Posterior vena cava (tissue), 2 donors: ENCODE measurements around the gene ETFA. TPM values are rescaled to one million over a fixed set of nuclear protein-coding genes. Genes with fewer than 3 reads are reported as not detected.
A peak's percentile ranks its signal among the peaks of the same experiment; 100 is the strongest.

Experiments
- DNase-seq: peaks from one replicate; pipeline ENCODE4 v3.0.0-alpha.2; 2020; ENCODE audit warnings: low spot score
- intact Hi-C, 2 donors: fragments of 100-400 bp; cut with DNase I; formaldehyde crosslinking; loops; one replicate each; pipeline versions ENCODE4 v1.14.1 to v1.14.2; 2022 to 2023
- total RNA-seq, 2 donors: library from RNA; stranded (reverse); fragmentation: NEBNext Ultra II Directional; extraction: Animal tissue kit (Norgen Biotek cat#: 25700); gene quantifications; one replicate each; pipeline ENCODE4 v1.2.1, GENCODE V29; 2021
- donor health status: DM: yes; HTN: yes; CAD: no.
- donor health status: DM: yes; HTN: yes; CAD: no.

ETFA gene
- total RNA-seq, 2 donors from 2014 or later, result 68.6 to 98.4 TPM

DNA sequence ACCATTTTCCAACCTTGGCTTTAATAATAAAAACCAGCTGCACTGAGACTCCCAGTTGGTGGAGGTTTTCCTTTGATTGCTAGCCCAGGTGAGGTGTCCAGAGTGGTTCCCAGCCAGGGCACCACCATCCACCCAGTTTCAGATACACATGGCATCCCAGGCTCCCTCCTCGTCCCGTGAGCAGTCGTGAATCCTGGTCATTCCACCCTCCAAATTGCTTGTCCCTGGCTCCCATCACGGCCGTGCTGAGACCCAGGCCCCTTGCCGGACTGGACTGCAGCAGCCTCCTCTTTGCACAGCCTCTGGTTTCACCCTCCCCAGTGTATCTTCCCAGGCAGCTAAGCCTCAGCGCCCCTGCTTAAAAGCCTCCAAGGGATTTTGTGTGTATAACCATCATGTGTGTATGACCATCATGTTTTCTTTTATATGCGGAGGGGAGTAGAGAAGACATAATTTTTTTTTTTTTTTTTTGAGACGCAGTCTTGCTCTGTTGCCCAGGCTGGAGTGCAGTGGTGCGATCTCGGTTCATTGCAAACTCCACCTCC lies 106.3 kb downstream of the ETFA start:
- intact Hi-C loops, result loop anchor here in 1 of 2 donors (10.0 kb wide), 1 partner anchor 110 kb away; the partner anchor contains the start of gene ETFA
- no peak for DNase-seq

DNA sequence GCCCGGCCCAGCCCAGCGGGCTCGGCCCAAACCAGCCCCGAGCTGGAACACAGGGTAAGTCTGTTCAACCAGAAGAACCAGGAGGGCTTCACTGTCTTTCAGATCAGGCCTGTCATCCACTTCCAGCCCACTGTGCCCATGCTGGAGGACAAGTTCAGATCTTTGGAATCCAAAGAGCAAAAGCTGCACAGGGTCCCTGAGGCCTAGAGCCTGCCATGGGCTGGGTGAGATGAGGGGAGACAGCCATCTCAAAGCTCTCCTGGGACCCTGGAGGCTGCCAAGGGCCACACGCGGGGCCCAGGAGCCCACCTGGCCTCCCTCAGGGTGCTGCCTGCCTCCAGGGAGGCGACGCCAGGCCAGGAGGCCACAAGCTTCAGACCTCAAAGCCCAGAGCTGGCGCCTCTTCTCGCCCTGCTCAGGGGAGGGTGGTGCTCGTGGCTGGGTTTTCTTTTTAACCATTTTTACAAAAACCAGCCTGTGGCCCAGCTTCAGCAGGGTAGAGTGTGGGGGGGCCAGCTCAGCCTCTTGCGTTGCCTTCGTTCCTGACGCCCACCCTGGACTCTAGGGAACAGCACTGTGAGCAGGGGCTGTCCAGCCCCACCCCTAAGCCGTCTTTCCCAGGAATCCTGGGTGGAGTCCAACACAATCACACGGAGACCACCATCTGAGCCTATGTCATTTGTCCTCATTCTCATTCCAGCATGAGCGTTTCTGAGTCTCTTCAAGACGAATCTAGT lies 107.0 kb downstream of the ETFA start:
- intact Hi-C loops, result loop anchor here in 1 of 2 donors (10.0 kb wide), 1 partner anchor 111 kb away; the partner anchor contains the start of gene ETFA
- peak; percentile 50 for DNase-seq

DNA sequence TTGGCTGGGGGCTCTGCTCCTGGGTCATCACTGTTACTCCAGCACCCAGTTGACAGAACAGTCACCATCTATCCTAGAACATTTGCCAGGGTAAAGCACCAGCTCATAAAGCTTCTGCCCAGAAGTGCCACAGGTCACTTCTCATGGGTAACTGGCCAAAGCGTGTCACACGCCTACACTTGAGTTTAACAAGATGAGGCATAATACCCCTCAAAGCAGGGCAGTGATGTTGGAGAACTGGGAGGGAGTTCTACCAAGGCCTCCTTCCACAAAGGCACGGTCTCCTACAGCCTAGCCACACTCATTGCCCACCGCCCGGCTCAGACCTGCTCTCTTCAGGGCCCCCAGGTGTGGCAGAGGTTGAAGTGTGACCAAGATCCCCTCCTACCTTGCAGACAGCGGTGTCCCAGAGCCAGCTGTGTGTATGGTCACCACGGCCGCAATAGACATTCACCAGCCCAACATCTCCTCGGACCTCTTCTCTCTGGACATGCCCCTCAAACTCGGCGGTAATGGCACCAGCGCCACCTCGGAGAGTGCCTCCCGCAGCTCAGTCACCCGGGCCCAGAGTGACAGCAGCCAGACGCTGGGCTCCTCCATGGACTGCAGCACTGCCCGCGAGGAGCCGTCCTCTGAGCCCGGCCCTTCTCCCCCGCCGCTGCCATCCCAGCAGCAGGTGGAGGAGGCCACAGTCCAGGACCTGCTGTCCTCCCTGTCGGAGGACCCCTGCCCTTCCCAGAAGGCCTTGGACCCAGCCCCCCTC lies 107.7 kb downstream of the ETFA start:
- peak; percentile 77 for DNase-seq
- intact Hi-C loops, result loop anchor here in 1 of 2 donors (10.0 kb wide), 1 partner anchor 111 kb away; the partner anchor contains the start of gene ETFA

DNA sequence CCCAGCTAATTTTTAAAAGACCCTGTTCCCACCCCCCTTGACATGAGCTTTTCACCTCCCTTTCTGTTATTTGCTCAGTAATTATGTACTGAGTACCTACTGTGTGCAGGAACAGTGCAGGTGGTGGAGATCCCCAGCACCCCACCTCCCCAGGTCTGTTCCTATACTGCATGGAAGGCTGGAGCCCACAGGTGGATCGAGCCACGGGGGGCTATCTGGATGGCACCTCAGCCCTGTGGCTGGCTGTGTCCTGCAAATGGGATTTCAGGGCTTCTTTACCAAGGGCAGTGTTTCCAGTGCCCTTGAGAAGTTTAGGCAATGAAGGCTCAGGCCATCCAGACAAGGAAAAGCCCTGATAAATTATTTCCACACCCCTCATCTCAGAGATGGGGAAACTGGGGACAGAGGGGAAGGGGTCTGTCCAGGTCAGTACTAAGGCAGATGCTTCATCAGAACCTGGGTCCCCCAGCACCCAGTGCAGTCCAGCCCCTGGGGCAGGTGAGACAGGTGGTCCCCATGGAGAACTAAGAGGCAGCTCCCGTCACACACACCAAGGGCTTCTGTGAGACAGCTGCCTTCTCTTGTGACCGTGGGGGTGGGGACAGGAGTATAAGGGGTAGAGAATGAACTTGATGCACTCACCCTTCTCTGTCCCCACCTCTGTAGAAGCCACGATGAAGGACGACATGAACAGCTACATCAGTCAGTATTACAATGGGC lies 109.6 kb downstream of the ETFA start:
- peak; percentile 76 for DNase-seq

DNA sequence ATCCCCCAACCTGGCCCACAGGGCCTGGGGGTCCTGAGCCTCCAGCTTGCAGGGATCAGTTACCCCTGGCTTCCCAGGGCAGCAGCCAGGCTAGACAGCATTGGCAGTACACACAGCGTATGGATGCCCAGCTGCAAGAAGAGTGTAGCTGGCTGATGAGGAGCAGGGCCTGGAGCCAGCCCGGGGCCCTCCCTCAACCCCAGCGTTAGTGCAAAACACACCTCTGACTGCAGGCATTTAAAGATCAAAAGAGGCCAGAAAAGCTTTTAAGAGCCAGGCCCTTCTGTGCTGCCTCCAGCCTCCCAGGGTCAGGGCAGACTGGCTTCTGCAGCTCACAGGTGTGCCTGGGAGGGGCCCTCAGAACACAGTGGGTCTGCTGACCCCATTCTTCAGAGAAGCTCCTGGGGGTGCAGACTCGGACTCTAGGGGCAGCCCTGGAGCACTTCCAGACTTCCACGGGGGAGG lies 110.6 kb downstream of the ETFA start:
- intact Hi-C loops, result loop anchor here in 1 of 2 donors (10.0 kb wide), 1 partner anchor 114 kb away; the partner anchor contains the start of gene ETFA
- peak; percentile 62 for DNase-seq

More for the DNA sequence above, 109.6 kb downstream of the ETFA start:
- intact Hi-C loops, result loop anchor here in 1 of 2 donors (10.0 kb wide), 1 partner anchor 113 kb away; the partner anchor contains the start of gene ETFA

DNA sequence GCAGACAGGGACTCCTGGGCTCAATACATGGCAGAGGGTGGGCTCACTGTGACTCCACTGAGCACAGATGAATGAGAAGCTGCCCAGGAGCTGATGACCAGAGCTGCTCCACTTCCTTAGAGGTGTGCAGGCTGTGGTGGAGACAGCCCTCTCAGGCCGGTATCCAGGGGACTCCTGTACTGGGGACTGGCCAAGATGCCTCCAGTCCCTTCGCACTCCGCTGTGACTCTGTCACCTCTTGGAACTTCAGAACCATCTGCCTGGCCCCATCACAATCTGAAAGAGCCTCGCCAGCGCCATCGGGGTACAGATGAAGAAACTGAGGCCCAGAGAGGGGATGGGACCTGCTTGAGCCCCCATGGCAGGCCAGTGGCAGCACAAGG lies 111.2 kb downstream of the ETFA start:
- intact Hi-C loops, result loop anchor here in 1 of 2 donors (10.0 kb wide), 1 partner anchor 115 kb away; the partner anchor contains the start of gene ETFA
- peak; percentile 66 for DNase-seq

DNA sequence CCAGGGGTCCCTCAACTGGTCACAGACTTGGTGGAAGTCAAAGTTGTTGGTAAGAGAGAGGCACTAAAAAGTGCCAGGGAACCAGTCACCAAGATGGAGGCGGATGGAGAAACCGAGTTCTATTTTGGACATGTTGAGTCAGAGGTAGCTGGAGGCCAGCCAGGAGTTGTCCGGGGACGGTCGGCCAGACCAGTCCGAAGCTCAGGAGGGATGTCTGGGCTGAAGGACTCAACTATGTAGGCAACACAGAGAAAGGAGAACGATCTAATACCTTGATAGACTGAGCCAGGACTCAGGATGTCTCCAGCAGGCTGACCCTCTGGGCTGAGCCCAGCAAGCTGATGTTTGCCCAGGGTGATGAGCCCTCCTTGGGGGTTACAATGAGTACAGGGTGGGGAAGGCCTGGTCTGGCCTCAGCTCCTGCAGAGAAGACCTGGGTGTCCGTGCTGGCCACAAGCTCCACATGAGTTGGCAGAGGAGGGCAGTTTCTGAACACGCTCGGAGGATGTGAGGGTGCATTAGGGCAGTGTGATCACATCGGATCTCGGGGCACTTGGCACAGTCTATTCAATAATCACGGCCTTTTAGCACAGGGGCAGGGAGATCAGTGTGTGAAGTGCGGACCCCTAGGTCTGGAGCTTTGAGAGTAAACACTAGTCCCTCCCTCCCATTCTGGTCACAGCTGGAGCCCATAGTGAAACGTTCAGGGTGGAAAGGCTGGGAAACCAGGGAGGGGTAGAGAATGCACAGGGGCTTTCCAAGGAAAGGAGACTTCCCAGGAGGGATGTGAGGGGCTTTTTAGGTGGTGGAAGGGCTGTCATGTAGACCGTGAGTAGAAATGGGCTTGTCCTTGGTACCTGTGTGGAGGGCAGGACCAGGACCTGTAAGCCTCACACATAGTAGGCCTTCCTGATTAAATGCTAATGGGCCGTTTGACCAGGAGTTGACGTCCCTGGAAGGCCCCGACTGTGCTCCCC lies 111.9 kb downstream of the ETFA start:
- intact Hi-C loops, result loop anchor here in 1 of 2 donors (10.0 kb wide), 1 partner anchor 115 kb away; the partner anchor contains the start of gene ETFA
- peak; percentile 93 for DNase-seq

DNA sequence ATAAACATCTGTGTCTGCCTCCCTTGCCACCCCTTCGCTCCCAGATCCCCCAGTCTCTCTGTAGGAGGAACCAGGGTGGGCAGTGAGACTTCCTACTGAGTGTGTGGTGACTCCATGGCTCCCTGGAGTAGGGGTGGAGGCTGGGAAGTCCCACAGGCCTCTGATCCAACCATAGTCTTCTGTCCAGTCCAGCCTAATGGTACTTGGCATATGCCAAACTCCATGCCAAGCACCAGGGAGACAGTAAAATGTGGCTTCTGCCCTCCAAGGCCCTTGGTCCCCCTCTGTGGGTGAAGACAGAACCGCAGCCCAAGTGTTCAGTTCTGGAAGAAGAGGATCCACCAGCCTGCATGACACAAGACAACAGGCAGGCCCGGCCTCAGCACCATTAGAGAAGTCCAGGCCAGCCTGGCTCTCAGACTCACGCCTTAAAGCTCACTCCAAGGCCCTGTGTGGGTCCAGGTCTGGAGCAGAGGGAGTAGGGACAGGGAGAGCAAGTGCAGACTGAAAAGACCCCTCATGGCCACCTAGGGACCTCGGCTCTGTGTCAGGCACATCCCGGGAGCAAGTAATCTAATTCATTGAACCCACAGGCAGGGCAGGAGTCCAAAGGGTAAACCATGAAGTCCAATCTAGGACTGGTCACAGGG lies 112.7 kb downstream of the ETFA start:
- intact Hi-C loops, result no loop called here
- DNase-seq, result peak; percentile 43

DNA sequence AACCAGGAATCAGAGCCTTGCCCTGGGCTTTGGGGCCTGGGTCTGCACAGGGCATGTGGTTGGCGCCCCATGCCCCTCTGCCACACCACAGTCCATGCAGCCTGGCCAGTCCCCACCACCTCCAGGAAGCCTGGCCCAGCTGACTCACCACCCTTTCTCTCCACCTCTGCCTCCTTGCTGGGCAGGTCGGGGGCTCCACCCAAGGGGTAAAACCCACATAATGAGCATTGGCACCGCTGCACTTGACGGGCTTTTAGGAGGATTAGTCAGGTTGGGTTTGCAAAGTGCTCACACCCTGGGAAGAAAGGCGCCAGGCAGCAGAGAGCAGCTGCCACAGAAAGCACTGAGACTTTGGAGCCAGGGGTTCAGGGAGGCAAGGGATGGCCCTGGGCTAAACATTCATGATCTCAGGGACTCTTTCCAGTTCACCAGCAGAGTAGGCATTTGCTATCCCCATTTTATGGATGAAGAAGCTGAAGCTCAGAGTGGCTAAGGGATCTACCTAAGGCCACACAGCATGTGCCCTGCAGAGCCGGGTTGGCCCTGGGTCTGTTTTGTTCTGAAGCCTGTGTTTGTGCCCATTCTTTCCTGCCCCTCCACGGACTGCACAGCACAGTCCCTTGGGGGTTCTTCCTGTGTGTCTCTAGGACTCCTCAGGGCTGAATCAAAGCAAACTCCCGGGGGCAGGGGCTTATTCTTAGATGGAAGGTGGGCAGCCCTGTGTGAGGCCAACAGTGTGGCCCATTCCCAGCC lies 113.4 kb downstream of the ETFA start:
- no peak for DNase-seq
- intact Hi-C loops, result no loop called here

DNA sequence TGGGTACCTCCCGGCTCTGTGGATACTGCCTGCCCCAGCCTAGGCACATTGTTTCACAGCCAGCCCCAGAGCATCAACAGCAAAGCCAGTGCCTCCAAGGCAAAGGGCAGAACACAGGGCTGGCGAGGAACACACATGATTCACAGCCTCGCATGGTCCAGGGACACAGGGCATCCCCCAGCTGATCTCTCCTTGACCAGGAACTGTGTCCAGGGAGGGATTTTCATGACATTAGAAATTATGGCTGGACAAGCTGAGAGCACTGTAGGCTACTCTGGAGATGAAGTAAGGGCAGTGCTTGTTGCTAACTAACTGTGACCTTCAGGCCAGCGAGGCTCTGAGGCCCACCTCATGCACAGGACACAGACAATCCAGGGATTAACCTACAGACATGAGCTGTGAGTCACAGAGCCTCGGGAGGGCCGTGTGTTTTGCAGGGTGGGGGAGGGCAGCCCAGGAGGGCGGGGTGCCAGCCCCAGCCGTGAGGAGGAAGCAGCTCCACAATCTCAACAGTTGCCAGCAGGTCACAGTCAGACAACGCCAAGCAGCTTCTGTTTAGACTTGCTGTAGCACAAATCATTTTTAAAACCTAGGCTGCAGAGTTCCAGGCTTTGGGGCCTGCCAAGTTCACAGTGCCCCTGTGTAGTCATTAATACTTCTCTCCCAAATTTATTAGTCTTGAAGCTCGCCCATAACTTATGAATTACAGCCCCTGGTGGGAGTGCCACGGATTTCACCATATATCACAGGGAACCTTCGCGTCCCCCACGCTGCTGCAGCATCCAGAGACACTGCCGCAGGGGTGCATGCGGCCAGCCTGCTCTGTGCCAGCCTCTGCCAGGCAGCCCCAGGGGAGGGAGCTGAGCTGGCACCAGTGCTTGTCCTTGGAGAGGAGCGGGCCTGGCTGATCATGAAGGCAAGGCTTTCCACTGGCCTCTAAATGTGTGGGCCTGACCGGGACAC lies 114.7 kb downstream of the ETFA start:
- DNase-seq, result no peak
- intact Hi-C loops, result no loop called here

DNA sequence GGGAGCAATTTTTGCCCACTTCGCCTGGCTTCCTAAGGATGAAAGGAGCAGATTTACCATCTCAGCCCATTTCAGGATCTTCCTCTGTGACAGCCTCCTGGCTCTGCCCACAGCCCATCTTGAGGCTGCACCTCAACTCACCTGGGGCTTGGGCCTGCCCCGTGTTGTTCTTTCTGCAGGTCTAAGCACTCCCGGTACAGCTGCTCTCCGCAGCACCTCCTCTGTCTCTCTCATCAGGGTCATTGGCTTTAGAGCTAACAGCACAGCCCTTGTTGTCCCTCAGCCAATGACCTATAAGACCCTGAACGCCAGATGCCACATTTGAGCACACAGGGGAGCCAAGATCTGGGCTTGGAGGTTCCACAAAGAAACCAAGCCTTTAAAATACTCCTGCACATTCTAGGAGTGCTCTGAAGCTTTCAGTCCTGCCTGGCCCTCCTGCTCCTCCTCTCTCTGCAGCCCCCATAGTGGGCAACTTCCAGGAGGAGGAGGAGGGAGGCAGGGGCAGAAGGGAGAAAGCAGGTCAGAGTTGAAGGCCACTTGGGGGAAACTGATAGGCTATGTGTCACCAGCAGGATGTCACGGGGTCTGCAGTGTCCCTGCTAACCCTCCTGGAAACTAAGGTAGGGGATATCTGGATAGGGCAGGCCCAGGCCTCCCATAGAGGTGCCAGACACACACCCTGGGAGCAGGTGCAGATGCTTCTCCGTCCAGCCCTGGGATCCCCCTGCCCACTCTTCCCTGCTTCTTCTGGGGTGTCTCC lies 115.6 kb downstream of the ETFA start:
- DNase-seq, result peak; percentile 37
- intact Hi-C loops, result no loop called here

DNA sequence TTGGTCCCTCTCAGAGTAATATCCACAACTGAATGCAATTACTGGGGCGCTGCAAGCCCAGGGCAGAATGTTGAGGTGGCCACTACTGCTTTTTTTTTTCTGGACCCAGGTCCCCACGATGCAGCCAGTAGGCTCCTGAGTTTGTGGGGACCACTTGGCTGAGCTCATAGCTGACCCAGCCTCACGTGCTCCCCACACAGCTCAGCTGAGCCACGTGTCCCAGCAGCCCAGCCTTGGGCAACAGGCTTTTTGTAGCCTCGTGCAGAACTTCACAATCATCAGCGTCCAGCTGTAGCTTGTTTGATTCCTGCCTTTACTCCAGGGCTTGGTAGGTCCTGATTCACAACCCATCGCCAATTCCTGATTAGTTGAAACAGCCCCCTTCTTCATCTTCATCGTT lies 117.3 kb downstream of the ETFA start:
- peak; percentile 12 for DNase-seq
- intact Hi-C loops, result loop anchor here in 1 of 2 donors (5.0 kb wide), 1 partner anchor 138 kb away; no protein-coding TSS in a partner anchor

DNA sequence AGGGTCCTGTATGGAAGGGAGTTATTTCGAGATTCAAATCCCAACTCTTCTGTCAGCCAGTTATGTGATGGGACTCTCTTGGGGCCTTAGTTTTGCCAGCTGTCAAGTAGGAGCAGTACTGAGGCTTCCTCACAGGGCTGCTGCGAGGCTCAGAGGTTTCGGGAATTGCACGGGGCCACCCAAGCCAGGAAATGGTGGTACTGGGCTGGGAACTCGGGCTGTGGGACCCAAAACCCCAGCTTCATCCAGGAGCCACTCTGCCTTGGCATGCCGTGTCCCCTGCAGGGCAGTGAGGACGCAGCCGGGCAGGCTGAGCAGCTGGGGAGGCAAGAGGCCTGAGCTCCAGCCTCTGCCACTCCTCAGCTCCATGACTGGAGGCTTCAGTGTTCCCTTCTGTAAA lies 118.6 kb downstream of the ETFA start:
- intact Hi-C loops, result loop anchor here in 1 of 2 donors (5.0 kb wide), 1 partner anchor 140 kb away; no protein-coding TSS in a partner anchor
- no peak for DNase-seq

DNA sequence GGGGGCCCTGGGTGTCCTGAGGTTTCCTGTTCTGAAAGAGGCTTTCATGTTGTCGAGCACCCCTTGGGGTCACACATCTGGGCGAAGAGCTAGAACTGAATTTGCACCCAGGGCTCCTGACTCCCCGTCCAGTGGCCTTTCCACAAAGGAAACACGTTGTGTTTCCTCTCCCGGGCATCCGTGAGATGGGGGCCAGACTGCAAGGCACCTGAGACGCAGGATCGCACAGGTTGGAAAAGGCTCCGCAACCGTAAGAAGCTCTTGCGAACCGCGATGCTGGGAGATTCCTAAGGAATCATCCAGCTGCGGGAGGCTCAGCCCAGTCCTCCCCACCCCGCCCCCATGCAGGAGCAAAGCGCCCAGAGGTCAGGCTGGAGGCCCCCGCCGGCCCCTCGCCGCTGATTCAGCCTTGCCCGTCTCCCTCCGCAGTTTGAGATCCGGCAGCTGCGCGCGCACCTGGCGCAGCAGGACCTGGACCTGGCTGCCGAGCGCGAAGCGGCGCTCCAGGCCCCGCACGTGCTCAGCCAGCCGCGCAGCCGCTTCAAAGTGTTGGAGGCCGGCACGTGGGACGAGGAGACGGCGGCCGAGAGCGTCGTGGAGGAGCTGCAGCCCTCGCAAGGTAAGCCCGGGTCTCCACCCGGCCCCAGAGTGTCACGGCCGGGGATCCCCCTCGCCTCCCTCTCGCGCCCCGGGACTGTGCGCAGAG lies 119.6 kb downstream of the ETFA start:
- intact Hi-C loops, result loop anchor here in 1 of 2 donors (5.0 kb wide), 1 partner anchor 141 kb away; no protein-coding TSS in a partner anchor
- DNase-seq, result no peak
